Hepatocyte (in vitro differentiated cells): ENCODE measurements around the gene DOCK3. TPM values are rescaled to one million over a fixed set of nuclear protein-coding genes. Genes with fewer than 3 reads are reported as not detected.

ENCODE experiments used
- DNase-seq: peaks from one replicate; pipeline ENCODE4 v3.0.0-alpha.2; 2016; ENCODE audit warnings: low spot score
- H2AFZ ChIP-seq: fragments of 200-600 bp; sonication (generic); 2 replicates; pipeline ENCODE4 v1.6.0; 2016; ENCODE audit warnings: antibody characterized with exemption, mild to moderate bottlenecking
- H3K27ac ChIP-seq: fragments of 200-600 bp; sonication (generic); 2 replicates; pipeline ENCODE4 v1.5.1; 2016; ENCODE audit warnings: mild to moderate bottlenecking
- H3K27me3 ChIP-seq: fragments of 200-600 bp; sonication (generic); 2 replicates; pipeline ENCODE4 v1.6.1; 2016
- H3K36me3 ChIP-seq: fragments of 200-600 bp; sonication (generic); replicated peaks from 2 replicates; pipeline ENCODE4 v1.5.1; 2016; ENCODE audit warnings: low read depth; ENCODE audit not compliant: insufficient read depth
- H3K4me1 ChIP-seq: fragments of 200-600 bp; sonication (generic); 2 replicates; pipeline ENCODE4 v1.5.1; 2016; ENCODE audit warnings: mild to moderate bottlenecking, moderate library complexity; ENCODE audit not compliant: insufficient read depth
- H3K4me2 ChIP-seq: fragments of 200-600 bp; sonication (generic); 2 replicates; pipeline ENCODE4 v1.6.0; 2016
- H3K4me3 ChIP-seq: fragments of 200-600 bp; sonication (generic); 2 replicates; pipeline ENCODE4 v1.5.1; 2016; ENCODE audit warnings: mild to moderate bottlenecking
- H3K79me2 ChIP-seq: fragments of 200-600 bp; sonication (generic); 2 replicates; pipeline ENCODE4 v1.6.0; 2017; ENCODE audit warnings: mild to moderate bottlenecking
- H3K9me2 ChIP-seq: fragments of 200-600 bp; sonication (generic); replicated peaks from 2 replicates; pipeline ENCODE4 v1.6.0; 2017; ENCODE audit warnings: mild to moderate bottlenecking; ENCODE audit not compliant: insufficient read depth
- H3K9me3 ChIP-seq: fragments of 200-600 bp; sonication (generic); 2 replicates; pipeline ENCODE4 v1.5.1; 2016; ENCODE audit warnings: low read depth, mild to moderate bottlenecking
- H4K20me1 ChIP-seq: fragments of 200-600 bp; sonication (generic); 2 replicates; pipeline ENCODE4 v1.6.0; 2016; ENCODE audit warnings: mild to moderate bottlenecking; ENCODE audit not compliant: insufficient read depth, poor library complexity, severe bottlenecking
- CTCF ChIP-seq: fragments of 200-600 bp; sonication (generic); IDR thresholded peaks from 2 replicates; pipeline ENCODE4 v1.5.1; 2016; ENCODE audit warnings: antibody characterized with exemption, mild to moderate bottlenecking; ENCODE audit not compliant: poor library complexity
- EZH2 ChIP-seq: fragments of 200-600 bp; sonication (generic); IDR thresholded peaks from 2 replicates; pipeline ENCODE4 v1.6.1; 2016; ENCODE audit warnings: antibody characterized with exemption, mild to moderate bottlenecking, borderline replicate concordance
- EZH2phosphoT487 ChIP-seq: fragments of 200-600 bp; sonication (generic); IDR thresholded peaks from one replicate; pipeline ENCODE4 v1.6.1; 2018; ENCODE audit warnings: antibody characterized with exemption, mild to moderate bottlenecking, low read depth, moderate library complexity; ENCODE audit not compliant: unreplicated experiment, severe bottlenecking
- WGBS: methylation state at CpG from one replicate; pipeline ENCODE4 v1.1.6; 2016; ENCODE audit warnings: low lambda C conversion rate; ENCODE audit errors: missing lambda C conversion rate; 5-methylcytosine and 5-hydroxymethylcytosine counted together
- polyA plus RNA-seq: library from polyadenylated mRNA; unstranded; fragments of >200 nt; fragmentation: Nextera tagmentation; extraction: Ambion mirVana; gene quantifications from 2 replicates; pipeline ENCODE4 v1.2.1, GENCODE V29; 2016
- total RNA-seq: library from RNA; depleted of rRNA; stranded (reverse); fragments of >200 nt; gene quantifications from 2 replicates; pipeline ENCODE4 v1.2.3, GENCODE V29; 2014

The DOCK3 gene
- total and polyA plus RNA-seq, 2 experiments from 2014 or later = 0.77 to 1.6 TPM

DNA sequence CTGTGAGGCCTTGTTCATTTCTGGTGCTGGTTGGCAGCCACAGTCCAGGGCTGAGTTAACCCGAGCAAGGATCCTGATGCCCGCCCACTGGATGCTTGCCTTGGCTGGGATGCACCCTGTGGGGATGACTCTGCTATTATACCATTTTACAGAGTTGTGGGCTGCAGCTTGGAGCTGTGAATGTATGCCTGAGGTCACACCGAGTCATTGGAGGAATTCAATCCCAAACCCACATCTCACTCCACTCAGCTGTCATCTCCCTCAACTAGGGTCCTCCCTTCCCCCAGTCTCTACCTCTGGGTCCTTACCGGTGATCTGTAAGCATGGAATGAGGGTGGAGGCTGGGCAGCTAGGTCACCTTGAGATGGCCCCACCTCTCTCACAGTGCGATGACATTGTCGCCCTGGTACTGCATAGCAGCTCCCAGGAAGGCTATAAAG, 35.7 kb upstream of the DOCK3 start:
- Histone ChIP-seq H3K27ac (no peak overlapping the region), H4K20me1 (peaks cover 5% of the 10 kb centered on the region), H3K4me3 (no peak overlapping the region), H3K4me2 (no peak overlapping the region), H3K27me3 (no peaks in the 10 kb centered on the region), H3K4me1 (no peaks in the 10 kb centered on the region), H2AFZ (no peak overlapping the region), H3K36me3 (no peaks in the 10 kb centered on the region), H3K79me2 (peaks cover 7% of the 10 kb centered on the region), H3K9me3 (no peaks in the 10 kb centered on the region), H3K9me2 (no peaks in the 10 kb centered on the region)
- no peak for DNase-seq
- WGBS = 90% methylated on average over 6 of the region's 6 CpGs
- TF ChIP-seq EZH2 = no peak
- TF ChIP-seq CTCF = no peak
- no peak for TF ChIP-seq EZH2phosphoT487

DNA sequence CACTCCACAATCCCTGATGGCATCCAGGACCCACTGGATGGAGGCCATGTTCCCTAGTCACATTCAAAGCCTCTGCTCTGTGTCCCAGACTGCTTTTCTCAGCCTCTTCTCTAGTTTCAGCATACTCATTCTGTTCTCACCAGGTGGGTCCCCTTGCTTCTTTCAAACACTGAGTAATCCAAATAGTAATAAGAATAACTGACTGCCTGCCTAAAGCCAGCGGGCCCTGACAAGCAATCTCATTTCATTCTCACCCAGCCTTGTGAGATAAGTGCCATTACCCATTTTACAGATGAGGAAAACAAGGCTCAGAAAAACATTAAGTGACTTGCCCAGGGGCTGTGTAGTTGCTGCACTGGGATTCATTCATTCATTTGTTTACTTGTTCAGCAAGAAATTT, 32.3 kb upstream of the DOCK3 start:
- Histone ChIP-seq H3K9me3 (no peaks in the 10 kb centered on the region), H3K4me2 (no peak overlapping the region), H2AFZ (no peak overlapping the region), H3K27me3 (no peaks in the 10 kb centered on the region), H3K4me1 (no peaks in the 10 kb centered on the region), H4K20me1 (peaks cover 4% of the 10 kb centered on the region), H3K79me2 (no peaks in the 10 kb centered on the region), H3K27ac (no peak overlapping the region), H3K36me3 (no peaks in the 10 kb centered on the region), H3K4me3 (no peak overlapping the region), H3K9me2 (no peaks in the 10 kb centered on the region)
- DNase-seq = no peak
- WGBS = 97% methylated on average over 1 of the region's 1 CpG
- no peak for TF ChIP-seq CTCF
- no peak for TF ChIP-seq EZH2
- no peak for TF ChIP-seq EZH2phosphoT487

DNA sequence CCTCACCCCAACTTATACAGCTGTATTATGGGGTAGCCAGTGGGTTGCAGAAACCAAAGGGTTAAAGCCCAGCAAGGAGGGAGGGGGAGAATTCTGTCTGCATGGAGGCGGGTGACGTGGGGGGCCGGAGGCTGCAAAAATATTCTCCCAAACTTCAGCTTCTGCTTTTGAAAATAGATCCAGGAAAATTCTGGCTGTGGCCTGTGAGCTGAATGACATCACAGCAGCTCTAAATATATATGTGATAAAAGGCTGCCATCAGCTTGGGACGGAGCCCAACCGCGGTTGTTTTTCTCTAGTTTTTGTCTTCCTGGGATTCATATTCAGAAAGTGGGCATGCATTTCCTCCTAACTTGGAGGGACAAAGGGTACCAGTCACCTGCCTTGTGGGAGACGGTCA, 30.2 kb upstream of the DOCK3 start:
- no peak overlapping the region for H2AFZ ChIP-seq

More for the DNA sequence above, 30.2 kb upstream of the DOCK3 start:
- Histone ChIP-seq H4K20me1 (peaks cover 4% of the 10 kb centered on the region), H3K27ac (no peak overlapping the region), H3K27me3 (no peaks in the 10 kb centered on the region), H3K9me2 (no peaks in the 10 kb centered on the region), H3K4me1 (no peaks in the 10 kb centered on the region), H3K4me3 (no peak overlapping the region), H3K79me2 (no peaks in the 10 kb centered on the region), H3K36me3 (no peaks in the 10 kb centered on the region), H3K9me3 (no peaks in the 10 kb centered on the region), H3K4me2 (no peak overlapping the region)
- no peak for TF ChIP-seq EZH2phosphoT487
- no peak for TF ChIP-seq EZH2
- TF ChIP-seq CTCF = no peak
- DNase-seq = no peak
- WGBS = 80% methylated on average over 6 of the region's 7 CpGs
